Effector CD4-positive, alpha-beta T cell (primary cell): ENCODE data around the gene TIPARP.
"Not testable (repeated sequence)": the region's sequence is repeated elsewhere in the genome, so short reads cannot be mapped to it uniquely, and the experiment has no call there.

ENCODE experiments used
- DNase-seq: peaks from one replicate; pipeline ENCODE4 v3.0.0-alpha.2; 2020

Gene TIPARP

DNA sequence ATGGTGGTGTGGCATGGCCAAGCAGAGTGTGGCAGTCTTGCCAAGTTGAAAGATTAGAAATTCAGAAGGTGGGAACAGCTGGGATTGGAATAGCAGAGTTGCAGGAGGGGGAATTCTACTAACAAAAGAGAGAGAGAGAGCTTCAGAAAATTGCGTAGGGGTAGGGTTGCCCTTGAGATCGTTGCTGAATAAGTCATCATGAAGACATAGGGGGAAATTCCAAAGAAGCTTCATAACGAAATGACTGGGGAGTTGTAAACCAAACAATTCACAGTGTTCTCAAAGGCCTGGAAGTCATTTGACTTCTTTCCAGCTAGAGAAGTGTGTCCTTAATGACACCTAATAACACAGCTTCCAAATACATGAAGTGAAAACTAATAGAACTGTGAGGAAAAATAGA is 26.3 kb upstream of the TIPARP start:
- no peak for DNase-seq

- no peak for DNase-seq
Observed at GRCh38 chr3:156649681-156650080, 24.7 kb upstream of the TIPARP start.

DNA sequence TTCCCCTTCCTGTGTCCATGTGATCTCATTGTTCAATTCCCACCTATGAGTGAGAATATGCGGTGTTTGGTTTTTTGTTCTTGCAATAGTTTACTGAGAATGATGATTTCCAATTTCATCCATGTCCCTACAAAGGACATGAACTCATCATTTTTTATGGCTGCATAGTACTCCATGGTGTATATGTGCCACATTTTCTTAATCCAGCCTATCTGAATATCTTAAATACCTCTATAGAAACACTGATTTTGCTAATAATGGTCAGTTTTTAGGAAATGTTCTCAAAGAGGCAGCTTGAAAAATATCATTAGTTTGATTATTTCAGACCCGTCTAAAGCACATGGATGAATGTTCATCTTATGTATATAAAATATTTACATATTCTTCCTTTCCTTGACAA is 21.7 kb upstream of the TIPARP start:
- not testable (repeated sequence) for DNase-seq

DNA sequence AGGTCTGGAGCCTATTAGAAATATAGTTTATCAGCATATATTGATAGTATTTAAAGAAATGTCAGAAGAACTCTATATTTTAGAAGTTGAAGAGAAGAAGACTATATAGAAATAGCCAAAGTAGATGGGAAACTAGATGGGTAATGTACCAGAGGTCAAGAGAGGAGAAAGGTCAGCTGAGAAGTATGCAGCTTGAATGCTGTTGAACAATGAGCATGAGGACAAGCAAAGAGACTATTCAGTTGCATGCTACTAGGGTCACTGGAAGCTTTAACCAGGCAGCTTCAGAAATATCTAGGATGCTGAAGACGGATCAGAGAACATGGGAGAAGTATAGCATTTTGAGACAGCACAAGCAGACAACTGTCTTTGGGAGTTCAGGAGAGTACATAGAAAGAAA is 19.6 kb upstream of the TIPARP start:
- DNase-seq, result no peak

GRCh38 chr3:156655819-156656550 is 18.4 kb upstream of the TIPARP start:
- no peak for DNase-seq

- no peak for DNase-seq
Observed at GRCh38 chr3:156657440-156657839, 16.9 kb upstream of the TIPARP start.

DNA sequence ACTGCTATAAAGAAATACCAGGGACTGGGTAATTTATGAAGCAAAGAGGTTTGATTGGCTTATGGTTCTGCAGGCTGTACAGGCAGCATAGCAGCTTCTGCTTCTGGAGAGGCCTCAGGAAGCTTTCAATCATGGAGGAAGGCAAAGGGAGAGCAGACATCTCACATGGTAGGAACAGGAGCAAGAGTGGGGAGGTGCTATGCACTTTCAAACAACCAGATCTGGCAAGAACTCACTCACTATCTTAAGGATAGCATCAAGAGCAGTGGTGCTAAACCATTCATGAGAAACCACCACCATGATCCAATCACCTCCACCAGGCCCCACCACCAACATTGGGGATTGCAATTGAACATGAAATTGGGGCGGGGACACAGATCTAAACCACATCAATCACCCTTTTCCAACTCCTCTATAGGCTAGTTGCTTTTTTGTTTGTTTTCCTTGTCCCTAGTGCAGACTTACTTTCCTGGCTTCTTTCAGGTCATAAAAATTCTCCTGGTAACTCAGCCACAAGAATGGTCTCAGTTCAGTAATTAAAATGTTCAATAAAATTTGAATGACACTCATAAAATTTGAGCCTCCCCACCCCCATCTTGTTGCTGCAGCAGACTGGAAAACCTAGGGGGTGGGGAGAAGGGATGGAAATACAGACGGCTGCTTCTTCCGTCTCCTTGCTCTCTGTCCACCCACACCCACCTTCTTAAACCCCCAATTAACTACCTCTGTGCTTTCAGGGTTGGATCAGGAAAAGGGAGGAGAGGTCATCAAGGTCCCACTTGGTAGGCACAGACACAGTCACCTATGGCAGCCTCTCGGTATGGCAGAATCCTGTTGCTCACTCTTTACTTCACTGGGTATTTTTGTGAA is 16.3 kb upstream of the TIPARP start:
- DNase-seq, result no peak

- no peak for DNase-seq
Observed at GRCh38 chr3:156658732-156659090, 15.7 kb upstream of the TIPARP start.

DNA sequence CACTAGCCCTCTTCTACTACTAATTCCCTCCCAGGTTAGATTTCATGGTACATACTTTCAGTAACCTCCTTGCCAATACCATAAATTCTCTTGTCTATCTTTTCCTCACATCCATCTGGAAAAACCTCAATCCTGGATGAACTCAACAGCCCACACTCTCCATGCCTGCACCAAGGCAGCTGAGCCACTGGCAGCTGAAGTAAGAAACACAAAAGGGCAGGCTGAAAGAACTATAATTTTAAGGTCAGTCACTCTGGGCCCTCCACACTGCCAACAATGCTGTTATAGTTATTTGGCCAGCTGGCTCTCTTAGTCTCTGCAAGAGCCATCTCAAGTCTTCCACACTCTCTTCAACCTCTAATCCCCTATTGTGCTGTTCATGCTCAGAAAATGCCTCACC is 15.1 kb upstream of the TIPARP start:
- DNase-seq, result no peak

- no peak for DNase-seq
Observed at GRCh38 chr3:156661155-156661554, 13.2 kb upstream of the TIPARP start.

- DNase-seq, result no peak
Observed at GRCh38 chr3:156664011-156664830, 10.2 kb upstream of the TIPARP start.

GRCh38 chr3:156664831-156665178 is 9.6 kb upstream of the TIPARP start:
- no peak for DNase-seq

GRCh38 chr3:156665291-156665690 is 9.1 kb upstream of the TIPARP start:
- DNase-seq, result no peak

DNA sequence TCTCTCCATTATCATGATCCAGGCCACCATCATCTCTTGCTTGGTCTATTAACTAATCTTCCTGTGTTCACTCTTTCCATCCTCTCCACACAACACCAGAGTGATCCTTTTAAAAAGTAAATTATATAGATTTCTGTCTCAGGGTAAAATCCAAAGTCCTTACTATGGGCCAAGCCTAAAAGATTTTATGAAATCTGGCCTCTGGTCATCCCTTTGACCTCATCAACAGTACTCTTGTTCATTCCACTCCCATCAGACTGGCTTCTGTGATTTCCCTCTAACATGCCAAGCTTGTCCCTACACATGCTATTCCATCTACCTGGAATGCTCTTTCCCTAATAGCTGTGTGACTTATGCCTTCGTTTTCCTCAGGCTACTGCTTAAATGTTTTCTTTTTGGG is 8.3 kb upstream of the TIPARP start:
- no peak for DNase-seq

GRCh38 chr3:156668073-156668763 is 6.2 kb upstream of the TIPARP start:
- no peak for DNase-seq

GRCh38 chr3:156670077-156670476 is 4.3 kb upstream of the TIPARP start:
- no peak for DNase-seq

GRCh38 chr3:156670652-156671051 is 3.7 kb upstream of the TIPARP start:
- DNase-seq, result no peak

DNA sequence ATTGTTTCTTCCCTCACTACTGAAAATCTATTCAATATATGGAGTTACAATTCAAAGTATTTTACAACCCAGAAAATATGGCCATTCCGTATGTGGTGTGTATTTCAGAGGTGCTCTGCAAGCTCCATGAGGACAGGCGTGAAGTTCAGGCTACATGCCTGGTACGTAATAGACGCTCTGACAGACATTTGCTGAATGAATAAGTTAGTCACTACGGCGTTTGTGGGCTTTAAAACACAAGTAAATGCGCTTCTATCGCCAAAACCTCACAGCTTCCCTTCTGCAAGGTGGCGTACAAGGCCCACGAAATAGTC is 701 bp upstream of the TIPARP start:
- DNase-seq, result no peak

DNA sequence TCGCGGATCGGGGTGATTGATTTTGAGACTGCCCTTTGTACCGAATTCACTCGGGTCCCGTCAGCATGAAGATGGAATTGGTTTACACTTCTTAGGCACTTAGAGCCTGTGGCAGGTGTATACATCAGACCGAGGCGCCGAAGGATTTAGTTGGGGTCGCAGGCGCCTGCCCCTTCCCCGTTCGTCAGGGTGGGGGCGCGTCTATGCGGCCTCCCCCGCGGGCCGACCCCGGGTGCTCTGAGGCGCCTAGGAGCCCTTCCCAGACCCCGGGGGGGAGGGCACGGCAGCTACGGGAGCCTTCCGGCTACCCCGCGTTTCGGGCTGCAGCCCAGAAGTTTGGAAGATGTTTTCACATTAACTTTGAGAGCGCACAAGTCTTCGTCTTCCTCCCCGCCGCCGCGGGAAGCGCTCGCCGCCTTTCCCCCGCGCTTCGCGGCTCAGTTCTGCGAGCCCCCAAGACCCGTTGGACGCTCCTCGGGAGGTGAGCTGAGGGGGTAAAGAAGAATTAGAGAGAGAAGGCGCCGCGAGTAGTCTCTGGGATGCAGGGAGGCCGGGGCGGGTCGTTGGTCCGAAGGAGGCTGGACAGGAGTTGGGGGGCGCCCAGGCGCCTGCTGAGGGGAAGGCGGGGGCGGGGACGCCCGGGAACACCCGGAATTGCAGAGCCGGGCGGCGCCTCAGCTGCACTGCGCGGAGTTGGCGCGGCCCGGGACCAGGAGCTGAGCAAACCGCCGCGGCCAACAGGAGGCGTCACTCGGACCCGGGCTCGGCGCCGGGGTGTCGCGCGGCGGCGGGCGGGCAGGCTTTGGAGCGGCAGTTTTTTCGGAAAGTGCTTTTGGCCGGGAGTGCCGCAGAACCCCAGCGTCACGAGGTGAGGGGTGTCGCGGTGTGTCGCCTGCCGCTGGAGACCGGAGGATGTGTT is 780 bp downstream of the TIPARP start:
- peak; percentile 24 for DNase-seq

- DNase-seq, result peak; percentile 36
Observed at GRCh38 chr3:156675830-156676767, 1.7 kb downstream of the TIPARP start.
